ENCODE measurements around the gene TMSB4X. TPM values are rescaled to one million over a fixed set of nuclear protein-coding genes. Genes with fewer than 3 reads are reported as not detected.

TMSB4X gene
- total and polyA plus RNA-seq, 2 of the 8 experiments (the other 6 are each of a cell fraction or from before 2014, with no cell fraction given): 2,063 to 2,112 TPM

GRCh38 chrX:12961196-12961718 lies 13.7 kb upstream of the TMSB4X start:
- H2BK120ac ChIP-seq (replicated peaks; ENCODE audit: low read depth, low read length): no peak overlapping the region
- H3K27me3 ChIP-seq (replicated peaks in 1 of 4; ENCODE audit: control insufficient read depth in 3 of 4, extremely low read depth in 1 of 4, insufficient read depth in 3 of 4, low read length in 3 of 4): no peaks in the 10 kb centered on the region
- no peak overlapping the region for H4K8ac ChIP-seq (ENCODE audit: extremely low read depth, insufficient read depth, low read length)
- no peak overlapping the region for H3K4me3 ChIP-seq (ENCODE audit: extremely low read depth in 1 of 4, insufficient read depth in 2 of 4, low read depth in 3 of 4, low read length in 4 of 4)
- CTCF ChIA-PET (ENCODE audit: partially characterized antibody): no interaction called here
- no peak overlapping the region for H3K9ac ChIP-seq (replicated peaks in 1 of 4; ENCODE audit: extremely low read depth in 1 of 4, low read depth in 3 of 4, low read length in 3 of 4)
- H3K23ac ChIP-seq (ENCODE audit: insufficient read length): no peak overlapping the region
- H3K4me2 ChIP-seq (ENCODE audit: insufficient read depth in 1 of 2, low read depth in 2 of 2, low read length in 2 of 2): no peak overlapping the region
- H4K5ac ChIP-seq (ENCODE audit: insufficient read length, low read depth, low read length): no peak overlapping the region
- no peak overlapping the region for H3K18ac ChIP-seq (ENCODE audit: extremely low read depth, low read length)
- H3K23me2 ChIP-seq (ENCODE audit: low read depth, low read length): no peaks in the 10 kb centered on the region
- no peaks in the 10 kb centered on the region for H4K20me1 ChIP-seq (replicated peaks in 1 of 2; ENCODE audit: control insufficient read depth in 1 of 2, insufficient read depth in 2 of 2, low read length in 2 of 2)
- no peak overlapping the region for H3K14ac ChIP-seq (ENCODE audit: insufficient read length)
- H3K36me3 ChIP-seq (ENCODE audit: control insufficient read depth in 2 of 4, insufficient read depth in 4 of 4, low read length in 3 of 4): no peaks in the 10 kb centered on the region
- H2AK5ac ChIP-seq (ENCODE audit: low read depth, low read length): no peak overlapping the region
- no peak overlapping the region for H3K27ac ChIP-seq (ENCODE audit: low read depth, low read length)
- no peak overlapping the region for H3K4ac ChIP-seq (replicated peaks; ENCODE audit: insufficient read length, low read depth, low read length)
- POLR2A ChIA-PET (ENCODE audit: partially characterized antibody): interaction anchor here (3.0 kb wide), 1 partner anchor 14 kb away, joined by 12 read pairs; the partner anchor contains the start of gene TMSB4X
- H2BK12ac ChIP-seq (ENCODE audit: low read depth, low read length): no peak overlapping the region
- DNase-seq (ENCODE audit: low read depth in 1 of 2, low spot score in 2 of 2) (no peak), FAIRE-seq (no peak)
- no peak overlapping the region for H2BK5ac ChIP-seq (ENCODE audit: low read depth, low read length)
- H2BK20ac ChIP-seq (ENCODE audit: low read length): no peak overlapping the region
- H3K4me1 ChIP-seq (replicated peaks in 1 of 4; ENCODE audit: control insufficient read depth in 3 of 4, insufficient read depth in 4 of 4, low read length in 3 of 4): no peaks in the 10 kb centered on the region
- WGBS, 2 experiments (ENCODE audit: extremely low coverage in 1 of 2, insufficient coverage in 1 of 2, insufficient read length in 1 of 2, insufficient replicate concordance in 2 of 2, low coverage in 1 of 2, low lambda C conversion rate in 2 of 2, missing lambda C conversion rate in 1 of 2): 86% methylated on average over 2 of the region's 2 CpGs; no CpG with 5 or more reads in 1 of the 2 experiments
- no peak overlapping the region for H3K56ac ChIP-seq (replicated peaks; ENCODE audit: insufficient read length, low read depth, low read length)
- H2AFZ ChIP-seq (ENCODE audit: low read length): no peak overlapping the region
- H3K79me1 ChIP-seq (ENCODE audit: low read depth, low read length): no peaks in the 10 kb centered on the region
- H3K79me2 ChIP-seq (ENCODE audit: control insufficient read depth in 1 of 2, insufficient read depth in 2 of 2, low read length in 2 of 2): no peaks in the 10 kb centered on the region
- H2BK15ac ChIP-seq (ENCODE audit: low read length): no peak overlapping the region
- H4K91ac ChIP-seq (replicated peaks; ENCODE audit: insufficient read length, low read length): no peak overlapping the region
- H3K9me3 ChIP-seq (ENCODE audit: insufficient read depth in 2 of 2, low read depth in 1 of 2, low read length in 1 of 2): peaks cover 0 to 3% of the 10 kb centered on the region in 2 experiments; a peak in 1 of 4 replicates
- TF ChIP-seq CTBP2 (IDR thresholded peaks at IDR 0.05; ENCODE audit: borderline replicate concordance, insufficient read depth, insufficient read length, low read length) (no peak), MAX (IDR thresholded peaks at IDR 0.05) (no peak), SIN3A (conservative IDR thresholded peaks at IDR 0.05 in 1 of 2, IDR thresholded peaks at IDR 0.05 in 1 of 2; ENCODE audit: low read depth in 1 of 2, low read length in 2 of 2) (no peak), SP2 (IDR thresholded peaks at IDR 0.05; ENCODE audit: low read length) (no peak), POLR2AphosphoS5 (IDR thresholded peaks at IDR 0.05; ENCODE audit: low read depth, low read length) (no peak), USF2 (IDR thresholded peaks at IDR 0.05; ENCODE audit: low read length) (no peak), JUND (IDR thresholded peaks at IDR 0.05; ENCODE audit: low read length) (no peak), SAP30 (IDR thresholded peaks at IDR 0.05; ENCODE audit: insufficient read depth, insufficient replicate concordance, low read length) (no peak), POU5F1 (IDR thresholded peaks at IDR 0.05; ENCODE audit: low read depth, low read length) (no peak), SP1 (IDR thresholded peaks at IDR 0.05; ENCODE audit: low read depth, low read length) (no peak), RNF2 (IDR thresholded peaks at IDR 0.05; ENCODE audit: borderline replicate concordance, low read depth, low read length, missing control alignments, poor library complexity, severe bottlenecking) (no peak)

All from H1 (cell line).